Naive thymus-derived CD8-positive, alpha-beta T cell (primary cell): ENCODE measurements around the gene C5AR2. TPM values are rescaled to one million over a fixed set of nuclear protein-coding genes. Genes with fewer than 3 reads are reported as not detected.

ENCODE experiments used
- ATAC-seq, 2 donors: fragments of 150-1000 bp; cut with Tn5 transposase in 1 of 2; sonication (Bioruptor Pico), chemical (Tn5 transposase) in 1 of 2; 1 replicate in 1 of 2; 2 replicates in 1 of 2; pipeline ENCODE4 v1.10.0; 2021; ENCODE audit warnings: mild to moderate bottlenecking in 2 of 2, moderate library complexity in 2 of 2
- POLR2A ChIA-PET: fragments of 350-600 bp; sonication (Branson Sonifier 250); formaldehyde crosslinking; loops from one replicate; lab custom pipeline; 2021; ENCODE audit warnings: antibody characterized with exemption; lab: Charles Lee
- DNase-seq, 10 donors: peaks; one replicate each; pipeline versions ENCODE4 v3.0.0 to v3.0.0-alpha.2; 2020 to 2022
- H3K27ac Mint-ChIP-seq, 10 donors: one replicate each; pipeline ENCODE4 v1.8.0; 2020 to 2022; ENCODE audit warnings: mild to moderate bottlenecking in 10 of 10, mixed read lengths in 10 of 10, moderate library complexity in 4 of 10, inconsistent platforms in 1 of 10
- H3K27me3 Mint-ChIP-seq, 5 donors: one replicate each; pipeline ENCODE4 v1.8.0; 2021 to 2022; ENCODE audit warnings: mixed read lengths in 5 of 5
- H3K36me3 Mint-ChIP-seq, 3 donors: one replicate each; pipeline ENCODE4 v1.8.0; 2020 to 2022; ENCODE audit warnings: mixed read lengths in 3 of 3, mild to moderate bottlenecking in 2 of 3, inconsistent platforms in 1 of 3
- H3K4me1 Mint-ChIP-seq, 4 donors: one replicate each; pipeline ENCODE4 v1.8.0; 2021 to 2022; ENCODE audit warnings: mixed read lengths in 4 of 4
- H3K4me3 Mint-ChIP-seq, 10 donors: one replicate each; pipeline ENCODE4 v1.8.0; 2020 to 2022; ENCODE audit warnings: mild to moderate bottlenecking in 10 of 10, mixed read lengths in 10 of 10, moderate library complexity in 6 of 10, inconsistent platforms in 1 of 10
- H3K9me3 Mint-ChIP-seq, 9 donors: one replicate each; pipeline ENCODE4 v1.8.0; 2020 to 2022; ENCODE audit warnings: mixed read lengths in 9 of 9, mild to moderate bottlenecking in 3 of 9, inconsistent platforms in 1 of 9, moderate library complexity in 1 of 9
- polyA plus RNA-seq, 3 donors: library from polyadenylated mRNA; unstranded; fragments of 300-500 nt; fragmentation: Illumina TruSeq; gene quantifications; one replicate each; pipeline ENCODE4 v1.2.3, GENCODE V29; 2021
- total RNA-seq, 8 experiments: library from RNA in 2 of 8; stranded (reverse) in 2 of 8; gene quantifications; one replicate each; pipeline ENCODE4 v1.2.3 and lab custom pipeline; 2021 to 2026

C5AR2 gene
- total and polyA plus RNA-seq, 5 experiments from 2014 or later = 0.29 to 0.30 TPM; not detected in 3

- DNase-seq (no peak), ATAC-seq (no peak)
- Mint-ChIP-seq H3K4me3 (peak overlapping the region in 1 of 10 donors; percentile 66), H3K4me1 (peaks cover 0 to 5% (median 0%) of the 10 kb centered on the region in 4 donors), H3K27ac (peak overlapping the region in 1 of 10 donors; percentile 69), H3K27me3 (peaks cover 5 to 38% (median 28%) of the 10 kb centered on the region in 5 donors), H3K9me3 (peaks cover 0 to 3% (median 0%) of the 10 kb centered on the region in 9 donors), H3K36me3 (no peaks in the 10 kb centered on the region)
- POLR2A ChIA-PET = no interaction called here
Measured at GRCh38 chr19:47310819-47311218, 21.2 kb upstream of the C5AR2 start.

GRCh38 chr19:47312366-47313006 is 19.5 kb upstream of the C5AR2 start:
- Mint-ChIP-seq H3K27ac (no peak overlapping the region), H3K4me3 (no peak overlapping the region), H3K27me3 (peaks cover 4 to 35% (median 22%) of the 10 kb centered on the region in 5 donors), H3K36me3 (no peaks in the 10 kb centered on the region), H3K4me1 (peaks cover 0 to 7% (median 0%) of the 10 kb centered on the region in 4 donors), H3K9me3 (peaks cover 0 to 3% (median 0%) of the 10 kb centered on the region in 9 donors)
- POLR2A ChIA-PET = no interaction called here
- no peak for ATAC-seq
- no peak for DNase-seq

DNA sequence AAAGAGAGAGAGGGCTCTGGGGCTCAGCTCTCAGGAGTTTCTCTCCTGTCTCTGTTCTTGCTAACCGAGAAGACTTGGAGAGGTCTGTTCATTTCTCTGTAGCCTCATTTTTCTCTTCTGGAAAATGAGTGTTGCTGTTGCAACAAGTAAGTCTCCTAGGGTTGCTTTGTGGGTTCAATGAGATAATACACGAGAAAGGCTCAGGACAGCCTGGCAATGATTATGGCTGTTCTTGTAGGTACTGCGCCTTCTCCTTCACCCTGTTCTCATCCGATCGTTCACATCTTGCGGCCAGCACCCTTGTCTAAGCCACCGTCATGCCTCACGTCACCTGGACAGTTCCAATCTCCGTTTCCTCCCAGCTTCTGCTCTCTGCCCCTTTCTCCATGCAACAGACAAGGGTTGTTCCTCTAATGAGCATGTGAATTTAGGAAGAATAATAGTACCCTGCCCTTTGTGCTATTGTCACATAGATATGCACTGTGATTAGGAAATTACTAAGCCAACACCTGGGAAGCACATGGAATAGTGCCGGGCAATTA is 18.1 kb upstream of the C5AR2 start:
- Mint-ChIP-seq H3K27ac (no peak overlapping the region), H3K36me3 (no peaks in the 10 kb centered on the region), H3K27me3 (peaks cover 4 to 42% (median 23%) of the 10 kb centered on the region in 5 donors), H3K9me3 (peaks cover 0 to 3% (median 0%) of the 10 kb centered on the region in 9 donors), H3K4me3 (peak overlapping the region in 1 of 10 donors; percentile 60), H3K4me1 (peaks cover 0 to 7% (median 0%) of the 10 kb centered on the region in 4 donors)
- POLR2A ChIA-PET = interaction anchor here (0.6 kb wide), 1 partner anchor 9 kb away, joined by 4 read pairs; no protein-coding TSS in a partner anchor
- no peak for ATAC-seq
- DNase-seq = no peak

DNA sequence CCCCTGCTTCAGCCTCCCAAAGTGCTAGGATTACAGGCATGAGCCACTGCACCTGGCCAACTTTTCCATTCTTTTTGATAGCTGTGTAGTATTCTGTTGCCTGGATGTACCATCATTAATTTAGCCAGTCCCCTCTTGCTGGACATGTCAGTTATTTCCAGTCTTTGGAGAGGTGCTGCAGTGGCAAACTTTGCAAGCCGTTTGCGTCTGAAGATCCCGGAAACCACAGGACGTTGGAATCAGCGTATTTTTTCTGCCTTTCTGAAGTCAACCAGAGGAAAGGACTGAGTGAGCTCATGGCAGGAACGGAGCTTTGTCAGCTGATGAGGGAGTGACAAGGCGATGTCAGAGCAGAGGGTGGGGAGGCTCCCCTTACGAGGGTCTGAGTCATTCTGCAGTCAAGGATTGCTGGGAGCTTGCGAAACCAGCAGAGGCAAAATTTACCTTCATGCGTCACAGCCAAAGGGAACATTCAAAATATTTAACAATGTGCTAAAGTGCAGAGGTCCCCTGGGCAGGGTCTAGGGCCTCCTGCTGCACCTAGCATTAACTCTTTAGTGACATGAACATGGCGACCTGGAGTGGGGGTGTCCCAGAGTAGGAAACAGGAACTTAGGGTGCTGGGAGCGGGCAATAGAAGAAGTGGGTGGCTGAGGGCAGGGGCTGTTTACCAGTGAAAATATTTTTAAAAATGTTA is 16.7 kb upstream of the C5AR2 start:
- Mint-ChIP-seq H3K36me3 (no peaks in the 10 kb centered on the region), H3K27me3 (peaks cover 6 to 45% (median 20%) of the 10 kb centered on the region in 5 donors), H3K27ac (no peak overlapping the region), H3K4me3 (peak overlapping the region in 1 of 10 donors; percentile 33), H3K9me3 (peaks cover 0 to 3% (median 0%) of the 10 kb centered on the region in 9 donors), H3K4me1 (peaks cover 0 to 7% (median 0%) of the 10 kb centered on the region in 4 donors)
- DNase-seq (no peak), ATAC-seq (no peak)
- POLR2A ChIA-PET = no interaction called here

DNA sequence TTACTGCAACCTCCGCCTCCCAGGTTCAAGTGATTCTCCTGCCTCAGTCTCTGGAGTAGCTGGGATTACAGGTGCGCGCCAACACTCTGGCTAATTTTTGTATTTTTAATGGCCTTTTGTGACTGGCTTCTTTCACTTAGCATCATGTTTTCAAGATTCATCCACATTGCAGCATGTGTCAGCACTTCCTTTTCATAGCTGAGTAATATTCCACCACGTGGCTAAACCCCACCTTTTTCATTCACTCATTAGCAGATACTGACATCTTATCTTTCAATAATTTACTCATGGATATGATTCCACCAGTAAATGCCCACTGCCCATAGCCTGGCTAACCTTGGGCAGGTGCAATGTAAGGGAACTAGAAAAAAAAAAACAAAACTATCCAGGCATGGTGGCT is 15.5 kb upstream of the C5AR2 start:
- POLR2A ChIA-PET = interaction anchor here (0.7 kb wide), 1 partner anchor 52 kb away, joined by 3 read pairs; no protein-coding TSS in a partner anchor
- peaks cover 0 to 3% (median 0%) of the 10 kb centered on the region in 9 donors for H3K9me3 Mint-ChIP-seq
- ATAC-seq (no peak), DNase-seq (no peak)
- H3K27me3 Mint-ChIP-seq = peaks cover 10 to 48% (median 21%) of the 10 kb centered on the region in 5 donors
- H3K27ac Mint-ChIP-seq = no peak overlapping the region
- H3K4me1 Mint-ChIP-seq = peaks cover 0 to 7% (median 0%) of the 10 kb centered on the region in 4 donors
- peaks cover 0 to 3% (median 0%) of the 10 kb centered on the region in 3 donors for H3K36me3 Mint-ChIP-seq
- no peak overlapping the region for H3K4me3 Mint-ChIP-seq

GRCh38 chr19:47319923-47320871 is 11.8 kb upstream of the C5AR2 start:
- POLR2A ChIA-PET = no interaction called here
- H3K27ac Mint-ChIP-seq = peak overlapping the region in 1 of 10 donors; percentile 65
- DNase-seq = no peak
- peaks cover 0 to 3% (median 0%) of the 10 kb centered on the region in 9 donors for H3K9me3 Mint-ChIP-seq
- ATAC-seq = no peak
- peaks cover 15 to 67% (median 30%) of the 10 kb centered on the region in 5 donors for H3K27me3 Mint-ChIP-seq
- peaks cover 0 to 7% (median 0%) of the 10 kb centered on the region in 4 donors for H3K4me1 Mint-ChIP-seq
- peak overlapping the region in 1 of 10 donors; percentile 20 for H3K4me3 Mint-ChIP-seq
- H3K36me3 Mint-ChIP-seq = peaks cover 0 to 5% (median 0%) of the 10 kb centered on the region in 3 donors

DNA sequence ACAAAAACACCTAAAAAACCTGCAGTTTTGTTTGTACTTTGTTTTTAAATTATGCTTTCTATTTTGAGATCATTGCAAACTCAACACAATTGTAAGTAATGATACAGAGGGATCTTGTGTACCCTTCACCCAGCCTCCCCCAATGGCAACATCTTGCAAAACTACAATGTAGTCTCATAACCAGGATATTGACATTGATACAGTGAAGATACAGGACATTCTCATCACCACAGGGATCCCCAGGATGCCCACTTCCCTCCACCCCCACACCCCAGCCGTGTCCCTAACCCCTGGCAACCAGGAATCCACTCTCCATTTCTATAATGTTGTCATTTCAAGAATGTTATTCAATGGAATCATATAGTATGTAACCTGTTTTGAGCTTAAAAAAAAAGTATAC is 10.3 kb upstream of the C5AR2 start:
- DNase-seq = no peak
- POLR2A ChIA-PET = no interaction called here
- no peak overlapping the region for H3K27ac Mint-ChIP-seq

DNA sequence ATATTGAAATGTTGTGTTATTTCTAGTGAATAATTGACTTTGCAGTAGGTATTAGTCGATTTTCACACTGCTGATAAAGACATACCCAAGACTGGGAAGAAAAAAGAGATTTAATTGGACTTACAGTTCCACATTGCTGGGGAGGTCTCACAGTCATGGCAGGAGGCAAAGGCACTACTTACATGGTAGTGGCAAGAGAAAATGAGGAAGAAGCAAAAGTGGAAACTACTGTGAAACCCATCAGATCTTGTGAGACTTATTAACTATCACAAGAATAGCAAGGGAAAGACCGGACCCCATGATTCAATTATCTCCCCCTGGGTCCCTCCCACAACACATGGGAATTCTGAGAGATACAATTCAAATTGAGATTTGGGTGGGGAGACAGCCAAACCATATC is 9.9 kb upstream of the C5AR2 start:
- Mint-ChIP-seq H3K4me3 (no peak overlapping the region), H3K27ac (no peak overlapping the region), H3K27me3 (peaks cover 16 to 60% (median 19%) of the 10 kb centered on the region in 5 donors), H3K36me3 (peaks cover 0 to 5% (median 0%) of the 10 kb centered on the region in 3 donors), H3K4me1 (peaks cover 0 to 2% (median 0%) of the 10 kb centered on the region in 4 donors), H3K9me3 (peaks cover 0 to 3% (median 0%) of the 10 kb centered on the region in 9 donors)
- POLR2A ChIA-PET = no interaction called here
- DNase-seq (no peak), ATAC-seq (no peak)

More for the DNA sequence above, 10.3 kb upstream of the C5AR2 start:
- H3K27me3 Mint-ChIP-seq = peaks cover 16 to 61% (median 20%) of the 10 kb centered on the region in 5 donors
- peaks cover 0 to 5% (median 0%) of the 10 kb centered on the region in 3 donors for H3K36me3 Mint-ChIP-seq
- peaks cover 0 to 2% (median 0%) of the 10 kb centered on the region in 4 donors for H3K4me1 Mint-ChIP-seq
- H3K9me3 Mint-ChIP-seq = peaks cover 0 to 3% (median 0%) of the 10 kb centered on the region in 9 donors
- H3K4me3 Mint-ChIP-seq = no peak overlapping the region
- no peak for ATAC-seq

DNA sequence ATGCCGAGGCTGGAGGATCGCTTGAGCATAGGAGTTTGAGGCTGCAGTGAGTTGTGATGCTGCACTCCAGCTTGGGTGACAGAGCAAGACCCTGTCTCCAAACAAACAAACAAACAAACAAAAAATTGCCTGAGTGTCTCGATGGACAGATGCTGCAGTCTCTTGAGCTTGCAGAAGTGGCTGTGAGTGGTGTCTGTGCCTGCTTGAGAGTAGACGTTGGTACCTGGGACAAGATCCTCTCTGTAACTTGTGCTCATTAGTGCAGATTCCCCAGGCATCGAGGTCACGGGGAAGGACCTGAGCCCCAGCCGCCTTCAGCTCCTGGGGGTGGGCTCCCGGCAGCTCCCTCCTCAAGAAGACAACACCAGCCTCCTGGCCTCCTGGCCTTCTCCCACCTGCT is 8.6 kb upstream of the C5AR2 start:
- POLR2A ChIA-PET = no interaction called here
- Mint-ChIP-seq H3K9me3 (peaks cover 0 to 3% (median 0%) of the 10 kb centered on the region in 9 donors), H3K27ac (no peak overlapping the region), H3K4me3 (no peak overlapping the region), H3K4me1 (peaks cover 0 to 2% (median 0%) of the 10 kb centered on the region in 4 donors), H3K36me3 (peaks cover 0 to 5% (median 0%) of the 10 kb centered on the region in 3 donors), H3K27me3 (peaks cover 15 to 55% (median 19%) of the 10 kb centered on the region in 5 donors)
- ATAC-seq (no peak), DNase-seq (no peak)

DNA sequence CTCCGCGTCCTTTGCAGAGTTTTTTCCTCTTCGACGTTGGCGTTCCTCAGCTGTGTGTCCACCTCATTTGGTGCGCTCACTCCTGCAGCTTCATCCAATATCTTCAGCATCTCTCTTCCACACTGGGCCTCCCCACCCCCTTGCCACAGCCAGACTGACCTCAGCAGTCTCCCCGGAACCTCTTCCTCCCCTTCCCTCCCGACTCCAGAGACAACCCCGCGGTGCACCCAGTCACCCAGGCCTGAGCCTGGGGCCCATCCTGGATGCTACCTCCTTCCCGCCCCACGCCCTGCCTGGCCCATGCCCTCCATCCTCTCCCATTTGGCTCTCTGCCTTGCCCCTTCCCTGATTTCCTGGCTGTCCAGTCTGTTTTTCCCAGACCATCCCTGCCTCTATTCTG is 8.1 kb upstream of the C5AR2 start:
- Mint-ChIP-seq H3K27me3 (peaks cover 15 to 53% (median 19%) of the 10 kb centered on the region in 5 donors), H3K4me3 (no peak overlapping the region), H3K27ac (peak overlapping the region in 2 of 10 donors; percentile 29), H3K4me1 (peaks cover 0 to 2% (median 0%) of the 10 kb centered on the region in 4 donors), H3K9me3 (peaks cover 0 to 3% (median 0%) of the 10 kb centered on the region in 9 donors), H3K36me3 (peaks cover 0 to 5% (median 0%) of the 10 kb centered on the region in 3 donors)
- DNase-seq (no peak), ATAC-seq (no peak)
- POLR2A ChIA-PET = no interaction called here

- H3K36me3 Mint-ChIP-seq = peaks cover 0 to 5% (median 0%) of the 10 kb centered on the region in 3 donors
- POLR2A ChIA-PET = no interaction called here
- peaks cover 0 to 2% (median 0%) of the 10 kb centered on the region in 4 donors for H3K4me1 Mint-ChIP-seq
- peaks cover 15 to 50% (median 19%) of the 10 kb centered on the region in 5 donors for H3K27me3 Mint-ChIP-seq
- no peak overlapping the region for H3K27ac Mint-ChIP-seq
- H3K9me3 Mint-ChIP-seq = peaks cover 0 to 3% (median 0%) of the 10 kb centered on the region in 9 donors
- no peak overlapping the region for H3K4me3 Mint-ChIP-seq
- no peak for DNase-seq
- ATAC-seq = no peak
Measured at GRCh38 chr19:47324502-47324901, 7.5 kb upstream of the C5AR2 start.
